Bronchus fibroblast of lung (primary cell): ENCODE measurements around the gene LY6G6C. TPM values are rescaled to one million over a fixed set of nuclear protein-coding genes. Genes with fewer than 3 reads are reported as not detected.

Experiments used
- total RNA-seq: library from RNA; depleted of rRNA; stranded (reverse); fragments of >200 nt; gene quantifications from 2 replicates; pipeline ENCODE4 v1.2.3, GENCODE V29; 2015

Gene LY6G6C, protein sequence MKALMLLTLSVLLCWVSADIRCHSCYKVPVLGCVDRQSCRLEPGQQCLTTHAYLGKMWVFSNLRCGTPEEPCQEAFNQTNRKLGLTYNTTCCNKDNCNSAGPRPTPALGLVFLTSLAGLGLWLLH
- not detected in 2 replicates for total RNA-seq

GRCh38 chr6:31721351-31722020, at the start of gene LY6G6C:
LY6G6C (minus strand) TSS chr6:31721746; CDS start chr6:31721679, 67 bp downstream.

GRCh38 chr6:31762356-31762755, 40.8 kb upstream of the LY6G6C start, which contains the start of gene SAPCD1:
SAPCD1 (plus strand) TSS chr6:31762656; CDS start chr6:31763055, 399 bp downstream.

DNA sequence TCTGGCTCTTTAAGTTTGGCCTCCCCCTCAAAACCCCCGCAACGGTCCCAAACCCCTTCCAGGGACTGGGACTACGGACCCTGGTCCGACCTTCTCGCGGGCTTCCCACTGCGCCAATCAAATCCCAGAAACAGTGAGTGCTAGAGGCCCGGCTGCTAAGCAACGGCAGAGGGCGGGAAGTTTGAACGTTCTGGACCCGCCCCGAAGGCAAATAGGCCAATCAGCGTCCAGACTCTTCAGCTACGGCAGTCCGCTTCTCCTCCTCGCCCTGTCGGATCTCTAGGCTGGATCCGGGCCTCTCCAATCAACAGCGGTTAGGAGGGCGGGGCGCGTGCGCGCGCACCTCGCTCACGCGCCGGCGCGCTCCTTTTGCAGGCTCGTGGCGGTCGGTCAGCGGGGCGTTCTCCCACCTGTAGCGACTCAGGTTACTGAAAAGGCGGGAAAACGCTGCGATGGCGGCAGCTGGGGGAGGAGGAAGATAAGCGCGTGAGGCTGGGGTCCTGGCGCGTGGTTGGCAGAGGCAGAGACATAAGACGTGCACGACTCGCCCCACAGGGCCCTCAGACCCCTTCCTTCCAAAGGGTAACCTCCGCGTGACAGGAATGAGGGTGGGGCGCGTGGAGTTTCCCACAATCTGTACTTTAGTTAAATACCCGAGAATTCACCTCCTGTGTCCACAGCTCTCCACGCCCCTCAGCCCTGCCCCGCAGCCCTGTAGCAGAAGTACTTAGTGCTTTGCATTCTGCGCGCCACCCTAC, 18.3 kb upstream of the LY6G6C start, which contains the start of gene MSH5:
MSH5 (plus strand) TSS at position 367 of the 758 bp plus-strand sequence. CDS start 462 bp downstream, outside the sequence.

GRCh38 chr6:31736021-31736767, 14.6 kb upstream of the LY6G6C start, which contains the start of gene CLIC1:
CLIC1 (minus strand) TSS chr6:31736530; CDS start chr6:31736300, 230 bp downstream.

DNA sequence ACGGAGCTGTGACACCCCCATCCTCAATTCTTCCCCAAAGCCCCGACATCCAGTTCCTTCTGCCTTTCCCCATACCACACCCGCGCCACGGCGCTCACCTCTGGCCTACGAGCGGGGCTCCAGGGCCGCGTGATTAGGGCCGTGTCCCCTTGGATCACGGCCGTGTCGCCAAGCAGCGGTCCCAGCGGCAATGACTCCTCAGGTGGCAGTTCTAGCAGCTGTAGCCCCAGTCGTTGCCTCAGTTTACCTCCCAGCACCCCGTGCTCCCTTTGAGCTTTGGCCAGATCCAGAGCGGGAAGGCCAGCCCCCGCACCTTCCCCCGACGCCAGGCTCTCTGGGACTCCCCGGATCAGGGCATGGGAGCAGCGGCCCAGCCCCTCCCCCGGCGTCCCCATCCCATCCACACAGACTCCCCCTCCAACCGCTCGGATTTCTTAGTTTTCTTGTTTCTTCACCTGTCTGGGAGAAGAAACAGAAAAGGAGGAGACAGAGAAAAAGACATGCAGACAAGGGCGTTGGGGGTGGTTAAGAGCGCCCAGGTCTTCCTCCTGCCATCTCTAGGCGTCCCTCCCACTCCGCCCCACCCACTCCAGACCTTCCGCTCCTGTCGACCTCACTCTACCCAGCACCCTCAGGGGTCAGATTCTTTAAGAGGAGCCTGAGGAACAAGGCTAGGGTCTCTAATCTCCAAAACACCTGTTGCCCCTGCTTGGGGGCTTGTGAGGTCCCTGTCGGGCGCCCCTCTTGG, 7.4 kb upstream of the LY6G6C start, which contains the start of gene DDAH2:
DDAH2 (minus strand) TSS at position 533 of the 748 bp plus-strand sequence; CDS start at position 395, 138 bp downstream.

GRCh38 chr6:31723245-31723979, 1.9 kb upstream of the LY6G6C start, which contains the start of gene MPIG6B:
MPIG6B (plus strand) TSS chr6:31723373; CDS start chr6:31723384, 11 bp downstream.

DNA sequence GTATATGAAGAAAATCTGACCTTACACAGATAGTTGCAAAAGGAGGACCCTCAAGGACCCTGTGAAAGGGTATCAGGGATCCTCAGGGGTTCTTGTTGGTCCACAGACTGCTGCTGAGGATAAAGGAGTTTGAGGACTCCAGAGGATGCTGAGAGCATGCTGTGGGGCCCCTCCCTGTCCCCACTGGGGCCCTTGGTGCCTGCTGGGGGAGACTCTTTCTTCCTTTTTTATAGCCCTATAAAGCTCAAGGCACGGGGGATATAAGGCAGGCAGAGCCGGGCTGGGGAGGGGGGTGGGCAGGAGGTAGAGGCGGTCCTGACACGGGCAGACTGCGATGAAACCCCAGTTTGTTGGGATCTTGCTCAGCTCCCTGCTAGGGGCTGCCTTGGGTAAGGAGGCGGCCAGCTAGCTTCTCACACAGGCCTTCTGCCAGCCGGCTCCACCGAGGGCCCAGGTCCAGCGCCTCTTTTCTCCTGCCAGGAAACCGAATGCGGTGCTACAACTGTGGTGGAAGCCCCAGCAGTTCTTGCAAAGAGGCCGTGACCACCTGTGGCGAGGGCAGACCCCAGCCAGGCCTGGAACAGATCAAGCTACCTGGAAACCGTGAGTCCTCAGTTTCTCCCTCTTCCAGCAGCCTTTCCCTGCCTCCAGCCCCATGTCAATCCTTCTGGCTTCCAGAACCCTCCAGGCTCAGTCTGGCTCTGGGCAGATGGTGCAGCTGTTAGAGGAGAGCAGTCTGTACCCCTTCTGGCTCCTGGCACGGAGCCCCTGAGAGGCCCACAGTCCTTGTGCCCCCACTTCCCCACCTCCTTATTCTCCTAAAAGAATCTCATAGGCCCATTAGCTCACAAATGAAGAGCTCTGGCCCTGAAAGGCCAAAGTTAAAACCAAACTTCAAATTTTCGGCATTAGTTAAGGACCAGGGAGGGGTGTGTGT, 6.3 kb downstream of the LY6G6C start, which contains the start of gene LY6G6D:
LY6G6D (plus strand) TSS at position 327 of the 937 bp plus-strand sequence; CDS start at position 335, 8 bp downstream.

GRCh38 chr6:31706599-31706998, 14.9 kb downstream of the LY6G6C start, which contains the start of gene LY6G6F:
LY6G6F (plus strand) TSS chr6:31706866; CDS start chr6:31706907, 41 bp downstream.

GRCh38 chr6:31702819-31703716, 18.5 kb downstream of the LY6G6C start, which contains the start of gene ABHD16A:
ABHD16A (minus strand) TSS chr6:31703324; CDS start chr6:31703281, 43 bp downstream.

GRCh38 chr6:31680226-31681134, 41.1 kb downstream of the LY6G6C start, which contains the start of gene LY6G5C:
LY6G5C (minus strand) TSS chr6:31681067; CDS start chr6:31680373, 694 bp downstream.

DNA sequence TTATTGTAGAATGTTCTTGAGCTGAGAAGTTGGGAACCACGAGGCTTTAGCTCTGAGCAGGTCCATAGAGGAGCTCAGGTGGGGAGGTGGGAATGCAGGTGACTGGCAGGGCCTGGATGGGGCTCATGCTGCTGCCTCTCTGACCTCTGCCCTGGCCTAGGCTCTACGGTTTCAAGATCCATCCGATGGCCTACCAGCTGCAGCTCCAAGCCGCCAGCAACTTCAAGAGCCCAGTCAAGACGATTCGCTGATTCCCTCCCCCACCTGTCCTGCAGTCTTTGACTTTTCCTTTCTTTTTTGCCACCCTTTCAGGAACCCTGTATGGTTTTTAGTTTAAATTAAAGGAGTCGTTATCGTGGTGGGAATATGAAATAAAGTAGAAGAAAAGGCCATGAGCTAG, 51.9 kb downstream of the LY6G6C start, which contains the start of gene LY6G5B:
LY6G5B (plus strand) TSS at position 301 of the 400 bp plus-strand sequence. CDS start 975 bp downstream, outside the sequence.

Other genes starting within 250 kb of the LY6G6C start
- gene MICB, start 223.6 kb downstream of the LY6G6C start, total RNA-seq = 22.4 and 24.2 TPM in 2 replicates
- gene MCCD1, start 192.8 kb downstream of the LY6G6C start, total RNA-seq = not detected in 2 replicates
- 498 and 551 TPM in 2 replicates for gene DDX39B, start 179.7 kb downstream of the LY6G6C start, total RNA-seq
- gene ATP6V1G2, start 175.1 kb downstream of the LY6G6C start, total RNA-seq = 1.2 and 2.7 TPM in 2 replicates
- gene NFKBIL1, start 174.1 kb downstream of the LY6G6C start, total RNA-seq = 17.7 and 19.9 TPM in 2 replicates
- gene LTA, start 149.5 kb downstream of the LY6G6C start, total RNA-seq = not detected in 2 replicates
- gene TNF, start 146.2 kb downstream of the LY6G6C start, total RNA-seq = not detected in 2 replicates
- gene LTB, start 139.3 kb downstream of the LY6G6C start, total RNA-seq = not detected in 2 replicates
- not detected in 2 replicates for gene LST1, start 135.5 kb downstream of the LY6G6C start, total RNA-seq
- gene NCR3, start 128.7 kb downstream of the LY6G6C start, total RNA-seq = not detected in 2 replicates
- gene AIF1, start 106.5 kb downstream of the LY6G6C start, total RNA-seq = 0.15 TPM in 1 of 2 replicates, not detected in the other
- gene PRRC2A, start 101.0 kb downstream of the LY6G6C start, total RNA-seq = 103 and 107 TPM in 2 replicates
- gene BAG6, start 69.1 kb downstream of the LY6G6C start, total RNA-seq = 265 and 271 TPM in 2 replicates
- gene APOM, start 65.9 kb downstream of the LY6G6C start, total RNA-seq = 2.9 and 3.6 TPM in 2 replicates
- gene C6orf47, start 61.0 kb downstream of the LY6G6C start, total RNA-seq = 15.6 and 17.7 TPM in 2 replicates
- gene GPANK1, start 56.7 kb downstream of the LY6G6C start, total RNA-seq = 14.0 and 14.4 TPM in 2 replicates
- gene CSNK2B, start 55.7 kb downstream of the LY6G6C start, total RNA-seq = 316 and 357 TPM in 2 replicates
- 0.84 and 1.3 TPM in 2 replicates for gene LY6G5B, start 51.8 kb downstream of the LY6G6C start, total RNA-seq
- gene LY6G5C, start 40.7 kb downstream of the LY6G6C start, total RNA-seq = 1.0 and 2.2 TPM in 2 replicates
- 23.5 and 25.1 TPM in 2 replicates for gene ABHD16A, start 18.4 kb downstream of the LY6G6C start, total RNA-seq
- gene LY6G6F, start 14.9 kb downstream of the LY6G6C start, total RNA-seq = not detected in 2 replicates
- gene LY6G6D, start 6.4 kb downstream of the LY6G6C start, total RNA-seq = not detected in 2 replicates
- gene MPIG6B, start 1.6 kb upstream of the LY6G6C start, total RNA-seq = not detected in 2 replicates
- gene DDAH2, start 7.6 kb upstream of the LY6G6C start, total RNA-seq = 56.0 and 63.8 TPM in 2 replicates
- gene CLIC1, start 14.8 kb upstream of the LY6G6C start, total RNA-seq = 974 and 1,027 TPM in 2 replicates
- 10.9 and 15.5 TPM in 2 replicates for gene MSH5, start 18.3 kb upstream of the LY6G6C start, total RNA-seq
- 3.2 and 5.8 TPM in 2 replicates for gene SAPCD1, start 40.9 kb upstream of the LY6G6C start, total RNA-seq
- 0.45 and 0.67 TPM in 2 replicates for gene VWA7, start 55.6 kb upstream of the LY6G6C start, total RNA-seq
- gene VARS1, start 74.0 kb upstream of the LY6G6C start, total RNA-seq = 90.6 and 111 TPM in 2 replicates
- 133 and 134 TPM in 2 replicates for gene LSM2, start 85.2 kb upstream of the LY6G6C start, total RNA-seq
- 0.30 and 0.50 TPM in 2 replicates for gene HSPA1L, start 93.5 kb upstream of the LY6G6C start, total RNA-seq
- gene HSPA1A, start 93.8 kb upstream of the LY6G6C start, total RNA-seq = 56.3 and 60.4 TPM in 2 replicates
- gene HSPA1B, start 106.0 kb upstream of the LY6G6C start, total RNA-seq = 112 and 118 TPM in 2 replicates
- gene NEU1, start 141.1 kb upstream of the LY6G6C start, total RNA-seq = 53.8 and 61.4 TPM in 2 replicates
- gene SLC44A4, start 157.3 kb upstream of the LY6G6C start, total RNA-seq = 0.45 TPM in 1 of 2 replicates, not detected in the other
- gene EHMT2, start 176.0 kb upstream of the LY6G6C start, total RNA-seq = 38.7 and 39.8 TPM in 2 replicates
- 3.0 and 3.3 TPM in 2 replicates for gene ZBTB12, start 180.3 kb upstream of the LY6G6C start, total RNA-seq
- gene C2, start 206.0 kb upstream of the LY6G6C start, total RNA-seq = 0.17 and 0.30 TPM in 2 replicates
- gene CFB, start 224.3 kb upstream of the LY6G6C start, total RNA-seq = 2.0 and 2.7 TPM in 2 replicates
- gene NELFE, start 237.2 kb upstream of the LY6G6C start, total RNA-seq = 142 and 144 TPM in 2 replicates
- gene SKIC2, start 237.4 kb upstream of the LY6G6C start, total RNA-seq = 44.4 and 46.7 TPM in 2 replicates